ENCODE data around the gene TM9SF2.

GRCh38 chr13:99587021-99587420, 85.7 kb downstream of the TM9SF2 start:
- no peak for TF ChIP-seq PKNOX1 (IDR thresholded peaks at IDR 0.05)
- TF ChIP-seq ELF4 (IDR thresholded peaks at IDR 0.05), result no peak
- no peak for TF ChIP-seq FOXK2 (IDR thresholded peaks at IDR 0.05)
- TF ChIP-seq FOXM1 (IDR thresholded peaks at IDR 0.05; ENCODE audit: borderline replicate concordance), result no peak

Measured in HEK293T (cell line).